ENCODE results near the gene NFKBIB. TPM values are rescaled to one million over a fixed set of nuclear protein-coding genes. Genes with fewer than 3 reads are reported as not detected.

The NFKBIB gene
- total and polyA plus RNA-seq, 2 donors (not counting 3 experiments of a cell fraction or from before 2014, with no cell fraction given): 25.0 to 30.8 TPM

DNA sequence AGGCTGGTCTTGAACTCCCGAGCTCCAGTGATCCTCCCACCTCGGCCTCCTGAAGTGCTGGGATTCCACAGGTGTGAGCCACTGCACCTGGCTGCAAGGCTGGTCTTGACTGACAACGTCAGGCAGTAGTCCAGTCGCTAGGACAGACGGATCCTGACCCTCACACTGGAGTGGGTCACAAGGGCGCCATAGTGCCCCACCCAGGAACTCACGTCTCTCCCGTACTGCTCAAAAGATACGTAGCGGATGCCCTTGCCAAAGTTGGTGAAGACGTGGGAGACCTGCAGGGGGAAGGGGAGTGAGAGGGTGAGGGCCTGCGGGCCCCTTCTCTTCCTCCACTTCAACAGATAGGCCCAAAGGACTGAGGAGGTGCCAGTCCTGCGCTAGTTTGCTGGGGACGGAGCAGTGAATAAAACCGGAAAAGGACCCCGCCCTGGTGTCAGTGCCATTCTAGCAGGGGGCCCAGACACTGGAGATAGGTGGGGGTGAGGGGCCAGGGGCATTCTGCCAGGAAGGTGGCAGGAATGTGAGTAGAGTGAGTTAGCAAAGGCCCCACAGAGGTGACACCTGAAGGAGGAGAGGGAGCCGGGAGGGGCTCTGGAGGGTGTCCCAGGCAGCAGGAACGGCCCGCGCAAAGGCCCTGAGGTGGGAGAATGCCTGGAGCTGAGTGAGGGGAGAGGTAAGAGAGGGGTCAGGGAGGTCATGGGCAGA, 42.9 kb downstream of the NFKBIB start:
- DNase-seq (ENCODE audit: low read depth, low spot score): no peak
- no peak for FAIRE-seq
- no peaks in the 10 kb centered on the region for H3K9me1 ChIP-seq (replicated peaks; ENCODE audit: control insufficient read depth, extremely low read depth, insufficient read depth, low read length)
- no peak overlapping the region for H3K9ac ChIP-seq (replicated peaks; ENCODE audit: extremely low read depth, insufficient read depth, low read length)
- H3K79me2 ChIP-seq (ENCODE audit: control insufficient read depth, insufficient read depth, low read length): no peaks in the 10 kb centered on the region
- H4K20me1 ChIP-seq (replicated peaks; ENCODE audit: control insufficient read depth, extremely low read depth, insufficient read depth, low read length): no peaks in the 10 kb centered on the region
- no peak overlapping the region for H3K27ac ChIP-seq (ENCODE audit: insufficient read depth, low read depth, low read length)
- H3K4me2 ChIP-seq (ENCODE audit: insufficient read depth, low read length): no peak overlapping the region
- CTCF ChIA-PET: no interaction called here
- no peaks in the 10 kb centered on the region for H3K9me3 ChIP-seq (replicated peaks; ENCODE audit: control insufficient read depth, insufficient read depth, low read length)
- TF ChIP-seq POLR2AphosphoS5 (IDR thresholded peaks at IDR 0.05; ENCODE audit: insufficient read depth, low read depth, low read length) (no peak), GATA2 (IDR thresholded peaks at IDR 0.05; ENCODE audit: insufficient read depth, insufficient read length, low read depth, low read length) (no peak), JUN (IDR thresholded peaks at IDR 0.05; ENCODE audit: borderline replicate concordance, insufficient read depth, insufficient read length, low read depth) (no peak), POLR2A (IDR thresholded peaks at IDR 0.05; ENCODE audit: low read depth, low read length) (no peak), FOS (IDR thresholded peaks at IDR 0.05; ENCODE audit: borderline replicate concordance, insufficient read depth, low read length) (no peak), MYC (IDR thresholded peaks at IDR 0.05; ENCODE audit: low read depth, low read length) (no peak)
- TF ChIP-seq, protein P1, sequence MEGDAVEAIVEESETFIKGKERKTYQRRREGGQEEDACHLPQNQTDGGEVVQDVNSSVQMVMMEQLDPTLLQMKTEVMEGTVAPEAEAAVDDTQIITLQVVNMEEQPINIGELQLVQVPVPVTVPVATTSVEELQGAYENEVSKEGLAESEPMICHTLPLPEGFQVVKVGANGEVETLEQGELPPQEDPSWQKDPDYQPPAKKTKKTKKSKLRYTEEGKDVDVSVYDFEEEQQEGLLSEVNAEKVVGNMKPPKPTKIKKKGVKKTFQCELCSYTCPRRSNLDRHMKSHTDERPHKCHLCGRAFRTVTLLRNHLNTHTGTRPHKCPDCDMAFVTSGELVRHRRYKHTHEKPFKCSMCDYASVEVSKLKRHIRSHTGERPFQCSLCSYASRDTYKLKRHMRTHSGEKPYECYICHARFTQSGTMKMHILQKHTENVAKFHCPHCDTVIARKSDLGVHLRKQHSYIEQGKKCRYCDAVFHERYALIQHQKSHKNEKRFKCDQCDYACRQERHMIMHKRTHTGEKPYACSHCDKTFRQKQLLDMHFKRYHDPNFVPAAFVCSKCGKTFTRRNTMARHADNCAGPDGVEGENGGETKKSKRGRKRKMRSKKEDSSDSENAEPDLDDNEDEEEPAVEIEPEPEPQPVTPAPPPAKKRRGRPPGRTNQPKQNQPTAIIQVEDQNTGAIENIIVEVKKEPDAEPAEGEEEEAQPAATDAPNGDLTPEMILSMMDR (IDR thresholded peaks at IDR 0.05; ENCODE audit: extremely low read depth in 1 of 2, insufficient read depth in 1 of 2, low read depth in 1 of 2, low read length in 2 of 2): no peak
- H2AFZ ChIP-seq (ENCODE audit: low read depth, low read length): no peak overlapping the region
- POLR2A ChIA-PET: no interaction called here
- H3K4me1 ChIP-seq (ENCODE audit: control insufficient read depth, extremely low read depth, insufficient read depth, low read length): peaks cover 10% of the 10 kb centered on the region
- H3K4me3 ChIP-seq (replicated peaks in 1 of 3; ENCODE audit: insufficient read depth in 1 of 3, low read depth in 1 of 3, low read length in 3 of 3): no peak overlapping the region
- dilution Hi-C loops (cut with MboI; ENCODE audit: extremely low pct_ligation_motif_present, low sequenced_read_pairs): no loop called here
- BruUV-seq (replicated peaks): no TSS peak
- intact Hi-C loops (cut with micrococcal nuclease): no loop called here
- H3K27me3 ChIP-seq (ENCODE audit: control insufficient read depth in 2 of 2, insufficient read depth in 2 of 2, low read length in 2 of 2): no peaks in the 10 kb centered on the region
- H3K36me3 ChIP-seq (ENCODE audit: control insufficient read depth in 2 of 2, extremely low read depth in 1 of 2, insufficient read depth in 2 of 2, low read length in 2 of 2): peaks cover 0 to 2% of the 10 kb centered on the region in 2 experiments

All from endothelial cell of umbilical vein (primary cell).